ENCODE results near the gene SCGB2B2.
A peak's percentile ranks its signal among the peaks of the same experiment; 100 is the strongest.
"Not testable (repeated sequence)": the region's sequence is repeated elsewhere in the genome, so short reads cannot be mapped to it uniquely, and the experiment has no call there.

SCGB2B2 gene, protein sequence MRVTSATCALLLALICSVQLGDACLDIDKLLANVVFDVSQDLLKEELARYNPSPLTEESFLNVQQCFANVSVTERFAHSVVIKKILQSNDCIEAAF

DNA sequence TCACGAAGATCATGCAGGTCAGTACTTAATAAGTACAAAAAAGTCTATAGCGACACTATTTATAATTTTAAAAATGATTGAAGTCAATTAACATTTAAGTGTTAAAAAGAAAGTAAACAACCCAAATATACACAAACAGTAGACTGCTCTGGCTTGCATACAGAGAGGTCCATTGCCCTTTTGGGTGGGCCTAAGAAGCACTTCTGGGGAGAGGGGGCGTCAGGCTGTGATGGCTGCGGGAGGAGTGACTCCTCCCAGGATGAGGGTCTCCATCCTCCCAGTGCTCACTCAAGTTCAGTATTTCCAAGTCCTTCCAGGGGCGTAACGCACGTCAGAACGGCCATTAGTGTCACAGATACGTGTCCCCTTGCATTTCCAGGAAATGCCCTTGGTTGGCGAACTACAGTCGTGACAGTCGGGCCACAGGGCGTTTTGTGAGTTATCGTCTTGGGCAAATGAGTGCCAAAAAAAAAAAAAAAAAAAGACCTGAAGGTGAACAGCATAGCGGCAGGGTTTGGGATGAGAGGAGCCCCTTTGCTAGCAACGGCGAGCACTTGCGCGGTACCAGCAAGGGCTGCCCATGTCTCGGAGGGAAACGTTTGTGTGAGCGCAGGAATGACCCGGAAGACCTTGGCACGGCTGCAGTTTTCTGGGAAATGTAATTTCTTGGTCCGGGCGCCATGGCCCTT is at the start of gene SCGB2B2:
Gene SCGB2B2 (minus strand): TSS at position 463 of the 689 bp plus-strand sequence. CDS start 82,596 bp downstream, outside the sequence.
- DNase-seq (ENCODE audit: low spot score) = no peak

- DNase-seq (ENCODE audit: low spot score) = no peak
Measured at GRCh38 chr19:34725400-34725799, 48.4 kb upstream of the SCGB2B2 start.

DNA sequence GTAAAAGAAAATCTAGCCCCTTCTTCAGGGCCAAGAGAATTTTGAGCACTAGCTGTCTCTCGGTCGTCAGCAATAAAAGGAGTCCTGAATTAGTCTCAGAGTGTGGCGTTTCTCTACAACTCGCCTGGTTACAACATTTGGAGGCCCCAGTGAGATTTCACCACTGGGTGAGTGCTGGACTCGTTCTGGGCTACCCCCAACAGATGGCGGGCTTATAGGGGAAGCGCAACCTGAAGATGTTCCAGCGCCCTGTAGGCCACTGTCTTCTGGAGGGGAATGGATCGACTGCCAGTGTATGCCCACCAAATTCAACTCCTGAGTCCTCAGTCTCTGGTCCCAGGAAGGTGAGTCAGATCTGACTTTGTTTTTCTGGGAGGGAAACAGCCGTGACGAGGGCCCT is 45.4 kb upstream of the SCGB2B2 start:
- DNase-seq (ENCODE audit: low spot score) = no peak

DNA sequence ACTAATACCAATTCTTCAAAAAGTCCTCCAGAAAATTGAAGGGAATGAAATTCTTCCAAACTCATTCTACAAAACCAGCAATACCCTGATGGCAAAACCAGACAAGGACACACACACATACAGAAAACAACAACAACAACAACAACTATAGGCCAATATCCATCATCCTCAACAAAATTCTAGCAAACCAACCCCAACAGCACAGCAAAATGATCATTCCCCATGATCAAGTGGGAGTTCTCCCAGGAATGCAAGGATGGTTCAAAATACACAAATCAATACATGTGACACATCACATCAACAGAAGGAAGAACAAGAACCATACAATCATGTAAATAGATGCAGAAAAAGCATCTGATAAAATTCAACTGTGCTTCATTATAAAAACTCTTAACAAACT is 38.4 kb upstream of the SCGB2B2 start:
- no peak for DNase-seq (ENCODE audit: low spot score)

- DNase-seq (ENCODE audit: low spot score) = no peak
Measured at GRCh38 chr19:34713262-34713637, 36.3 kb upstream of the SCGB2B2 start.

GRCh38 chr19:34712395-34713261 is 35.7 kb upstream of the SCGB2B2 start:
- peak; percentile 80 for DNase-seq (ENCODE audit: low spot score)

- no peak for DNase-seq (ENCODE audit: low spot score)
Measured at GRCh38 chr19:34711890-34712289, 34.9 kb upstream of the SCGB2B2 start.

DNA sequence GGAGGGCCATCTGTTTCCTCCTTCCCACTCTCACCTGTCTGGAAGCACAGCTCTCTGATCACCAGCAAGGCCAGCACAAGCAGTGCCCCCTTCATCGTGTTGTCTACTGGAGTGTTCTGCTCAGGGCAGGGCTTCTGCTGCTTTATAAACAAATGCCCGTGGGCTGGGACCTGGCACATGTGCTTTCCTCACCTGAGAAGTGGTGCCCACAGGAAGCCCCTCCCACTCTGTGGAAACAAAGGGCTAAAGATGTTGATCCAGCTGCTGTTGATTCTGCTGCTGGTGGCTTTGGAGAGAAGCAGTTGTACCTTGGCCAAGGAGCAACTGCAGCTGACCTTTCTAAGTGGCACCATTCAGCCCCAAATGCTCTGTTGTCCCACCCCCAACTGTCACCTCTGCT is 30.7 kb upstream of the SCGB2B2 start:
- DNase-seq (ENCODE audit: low spot score) = no peak

DNA sequence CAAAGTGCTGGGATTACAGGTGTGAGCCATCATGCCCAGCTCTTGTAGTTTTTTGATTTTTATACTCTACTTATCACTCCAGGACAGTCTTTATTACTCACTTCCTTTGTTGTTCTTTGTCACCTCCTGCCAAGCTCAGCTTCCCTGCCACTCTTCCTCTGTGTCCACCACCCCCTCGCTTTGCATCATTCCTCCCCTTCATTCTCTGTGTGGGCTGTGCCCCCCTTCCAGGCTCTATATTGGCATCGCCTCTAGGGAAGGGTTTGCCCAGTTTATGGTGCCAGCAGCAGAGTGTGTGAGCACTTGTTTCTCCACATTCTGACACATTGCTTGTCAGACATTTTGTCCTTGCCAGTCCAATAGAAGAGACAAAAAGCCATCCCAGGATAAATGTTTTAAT is 15.6 kb upstream of the SCGB2B2 start:
- DNase-seq (ENCODE audit: low spot score) = no peak

GRCh38 chr19:34690372-34690771 is 13.4 kb upstream of the SCGB2B2 start:
- no peak for DNase-seq (ENCODE audit: low spot score)

- DNase-seq (ENCODE audit: low spot score) = no peak
Measured at GRCh38 chr19:34688592-34688991, 11.6 kb upstream of the SCGB2B2 start.

DNA sequence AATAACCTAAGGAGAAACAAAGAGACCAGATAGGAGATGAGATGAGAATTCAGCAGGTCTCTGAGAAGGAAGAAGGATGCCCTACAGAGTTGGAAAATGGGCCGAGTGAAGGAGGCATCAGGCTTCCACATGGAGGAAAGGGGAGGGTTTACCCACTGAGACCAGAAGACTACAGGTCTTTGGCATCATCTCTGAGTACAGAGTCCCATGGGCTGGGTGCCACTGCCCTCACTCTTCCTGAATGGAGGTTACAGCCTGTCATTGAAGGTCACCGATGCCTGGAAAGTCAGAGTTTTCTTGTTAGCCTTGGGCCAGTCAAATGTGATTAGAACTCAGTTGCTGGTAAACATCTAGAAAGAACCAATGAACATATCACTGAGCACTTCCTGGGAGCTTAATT is 10.4 kb upstream of the SCGB2B2 start:
- DNase-seq (ENCODE audit: low spot score) = no peak

GRCh38 chr19:34686455-34686854 is 9.5 kb upstream of the SCGB2B2 start:
- no peak for DNase-seq (ENCODE audit: low spot score)

DNA sequence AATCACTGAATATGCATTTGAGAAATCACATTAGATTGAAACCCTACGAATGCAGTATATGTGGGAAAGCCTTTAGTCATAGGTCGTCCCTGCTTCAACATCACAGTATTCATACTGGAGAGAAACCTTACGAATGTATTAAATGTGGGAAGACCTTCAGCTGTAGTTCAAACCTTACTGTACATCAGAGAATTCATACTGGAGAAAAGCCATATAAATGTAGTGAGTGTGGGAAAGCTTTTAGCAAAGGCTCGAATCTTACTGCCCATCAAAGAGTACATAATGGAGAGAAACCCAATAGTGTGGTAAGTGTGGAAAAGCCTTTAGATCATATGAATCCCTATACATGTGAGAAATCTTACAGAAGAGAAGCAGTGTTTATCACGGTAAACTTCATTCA is 8.3 kb upstream of the SCGB2B2 start:
- not testable (repeated sequence) for DNase-seq (ENCODE audit: low spot score)

DNA sequence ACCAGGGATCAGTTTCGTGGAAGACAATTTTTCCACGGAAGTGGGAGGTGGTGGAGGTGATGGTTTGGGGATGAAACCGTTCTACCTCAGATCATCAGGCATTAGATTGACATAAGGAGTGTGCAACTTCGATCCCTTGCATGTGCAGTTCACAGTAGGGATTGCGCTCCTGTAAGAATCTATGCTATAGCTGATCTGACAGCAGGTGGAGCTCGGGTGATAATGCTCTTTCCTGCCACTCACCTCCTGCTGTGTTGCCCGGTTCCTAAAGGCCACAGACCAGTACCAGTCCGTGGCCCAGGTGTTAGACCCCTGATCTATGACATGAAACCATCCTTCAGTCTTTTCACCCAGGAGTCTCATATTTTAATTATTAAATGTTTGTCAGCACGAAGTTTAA is 4.5 kb upstream of the SCGB2B2 start:
- no peak for DNase-seq (ENCODE audit: low spot score)

DNA sequence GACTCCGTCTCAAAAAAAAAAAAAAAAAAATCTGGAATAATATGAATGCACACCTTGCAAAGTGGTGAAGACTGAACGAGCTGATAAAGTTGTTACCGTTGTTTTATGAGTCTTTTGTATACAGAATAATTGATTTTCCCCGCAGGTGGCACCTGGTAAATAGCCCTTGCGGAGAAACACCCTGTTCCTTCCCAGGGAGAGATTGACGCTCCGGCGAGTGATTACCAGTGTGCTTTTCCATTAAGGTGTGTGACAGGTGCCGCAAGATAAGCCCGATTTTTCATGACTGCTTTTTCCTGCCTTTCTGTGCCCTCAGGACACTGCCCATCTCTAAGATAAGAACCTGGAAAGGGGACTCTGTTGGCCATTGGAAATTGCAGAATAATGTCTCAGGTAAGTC is 1.5 kb upstream of the SCGB2B2 start:
- DNase-seq (ENCODE audit: low spot score) = no peak

DNA sequence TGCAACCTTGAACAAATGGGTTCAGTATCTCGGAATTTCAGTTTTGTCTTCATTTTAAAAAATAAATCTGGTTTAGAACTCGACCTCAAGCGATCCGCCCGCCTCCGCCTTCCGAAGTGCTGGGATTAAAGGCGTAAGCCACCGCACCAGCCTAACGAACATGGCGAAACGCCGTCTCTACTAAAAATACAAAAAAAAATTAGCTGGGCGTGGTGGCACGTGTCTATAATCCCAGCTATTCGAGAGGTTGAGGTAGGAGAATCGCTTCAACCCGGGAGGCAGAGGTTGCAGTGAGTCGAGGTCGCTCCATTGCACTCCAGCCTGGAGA is 1.1 kb upstream of the SCGB2B2 start:
- no peak for DNase-seq (ENCODE audit: low spot score)

DNA sequence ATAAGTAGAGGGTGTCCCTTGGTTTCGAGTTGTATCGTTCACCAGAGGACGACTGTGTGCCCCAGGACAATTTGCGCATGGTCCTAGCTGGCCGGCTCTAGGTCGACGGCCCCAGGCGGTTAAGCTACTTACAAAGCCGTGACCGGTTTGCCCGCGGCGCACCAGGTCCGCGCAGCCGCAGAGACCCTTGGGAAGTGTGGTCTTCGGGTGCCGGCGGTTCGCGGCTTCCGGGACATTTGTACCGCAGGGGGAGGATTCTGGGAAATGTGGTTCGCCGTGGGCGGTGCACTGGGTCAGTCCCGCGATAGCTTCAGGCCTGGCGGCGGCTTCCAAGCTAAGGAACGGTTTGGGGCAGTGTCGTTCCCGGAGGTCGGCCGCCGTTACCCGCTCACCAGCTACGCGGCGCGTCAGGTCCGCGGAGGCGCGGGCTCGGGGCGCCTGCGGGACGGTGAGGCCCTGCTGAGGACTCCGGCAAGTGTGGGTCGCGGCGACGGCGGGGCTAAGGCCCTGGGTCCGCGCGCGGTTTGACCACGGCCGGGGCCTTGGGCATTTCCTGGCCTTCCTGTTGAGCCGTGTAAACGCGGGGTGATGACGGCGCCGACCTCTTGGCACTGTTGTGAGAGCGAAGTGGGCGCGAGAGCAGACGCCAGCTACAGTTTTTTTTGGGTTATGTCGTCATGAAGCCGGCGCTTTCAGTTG is 576 bp upstream of the SCGB2B2 start, which contains the start of gene ZNF302:
Gene ZNF302 (plus strand): TSS at position 293 of the 699 bp plus-strand sequence. CDS start 1,127 bp downstream, outside the sequence.
- DNase-seq (ENCODE audit: low spot score) = peak; percentile 97

DNA sequence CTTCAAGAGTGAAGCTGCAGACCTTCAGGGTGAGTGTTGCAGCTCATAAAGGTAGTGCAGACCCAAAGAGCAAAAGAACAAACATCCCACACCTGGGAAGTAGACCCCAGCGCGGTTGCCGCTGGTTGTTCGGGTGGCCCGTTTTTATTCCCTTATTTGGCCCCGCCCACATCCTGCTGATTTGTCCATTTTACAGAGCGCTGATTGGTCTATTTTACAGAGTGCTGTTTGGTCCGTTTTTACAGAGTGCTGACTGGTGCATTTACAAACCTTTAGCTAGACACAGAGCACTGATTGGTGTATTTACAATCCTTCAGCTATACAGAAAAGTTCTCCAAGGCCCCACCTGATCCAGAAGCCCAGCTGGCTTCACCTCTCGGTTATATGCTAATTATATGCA is 1.0 kb downstream of the SCGB2B2 start:
- no peak for DNase-seq (ENCODE audit: low spot score)

DNA sequence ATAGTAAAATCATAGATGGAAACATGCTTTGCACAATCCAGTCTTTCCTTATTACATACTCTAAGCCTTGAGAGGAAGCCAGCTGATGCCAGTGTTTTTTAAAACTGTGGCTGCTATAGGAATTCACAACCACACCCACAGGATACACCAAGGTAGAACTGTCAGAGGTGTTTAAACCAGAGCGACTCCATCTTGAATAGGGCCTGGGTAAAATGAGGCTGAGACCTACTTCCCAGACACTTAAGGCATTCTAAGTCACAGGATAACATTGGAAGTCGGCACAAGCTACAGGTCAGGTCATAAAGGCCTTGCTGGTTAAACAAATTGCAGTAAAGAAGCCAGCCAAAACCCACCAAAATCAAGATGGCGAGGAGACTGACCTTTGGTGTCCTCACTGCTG is 1.7 kb downstream of the SCGB2B2 start:
- DNase-seq (ENCODE audit: low spot score) = no peak

DNA sequence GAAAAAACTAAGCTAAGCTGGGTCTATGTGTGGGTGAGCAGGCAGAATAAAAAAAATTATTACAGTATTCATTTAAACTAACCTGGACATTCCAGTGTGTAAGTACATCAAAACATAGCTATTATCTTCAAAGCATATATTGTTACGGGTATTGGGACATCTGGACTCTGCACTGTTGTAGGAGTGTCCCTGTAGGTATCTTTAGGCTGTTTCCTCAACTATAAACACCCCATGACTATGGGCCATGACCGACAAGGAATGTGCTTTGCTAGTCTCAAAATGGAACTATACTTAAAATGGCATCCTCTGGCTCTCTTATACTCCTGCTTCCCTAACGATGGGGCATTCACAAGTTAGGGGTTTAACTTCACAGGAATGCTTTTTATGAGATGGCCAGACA is 3.4 kb downstream of the SCGB2B2 start:
- no peak for DNase-seq (ENCODE audit: low spot score)

GRCh38 chr19:34671972-34672371 is 5.0 kb downstream of the SCGB2B2 start:
- DNase-seq (ENCODE audit: low spot score) = no peak

GRCh38 chr19:34669305-34669704 is 7.7 kb downstream of the SCGB2B2 start:
- no peak for DNase-seq (ENCODE audit: low spot score)
